ENCODE data around the gene MGAT5B. TPM values are rescaled to one million over a fixed set of nuclear protein-coding genes. Genes with fewer than 3 reads are reported as not detected.
"Not testable (repeated sequence)": the region's sequence is repeated elsewhere in the genome, so short reads cannot be mapped to it uniquely, and the experiment has no call there.

Gene MGAT5B
- total and polyA plus RNA-seq, 4 donors, result 0.28 to 0.67 (median 0.46) TPM

GRCh38 chr17:76974721-76975120 is 106.5 kb downstream of the MGAT5B start:
- Histone ChIP-seq H3K27ac (ENCODE audit: low read depth in 1 of 2, low read length in 1 of 2) (no peak overlapping the region), H3K4me3 (no peak overlapping the region), H3K4me1 (ENCODE audit: control insufficient read depth in 5 of 5, insufficient read depth in 5 of 5, low read length in 5 of 5) (peaks cover 0 to 4% (median 0%) of the 10 kb centered on the region in 5 donors), H3K36me3 (ENCODE audit: control insufficient read depth in 4 of 4, insufficient read depth in 4 of 4, low read length in 4 of 4) (no peaks in the 10 kb centered on the region), H3K9me3 (ENCODE audit: control insufficient read depth in 4 of 4, insufficient read depth in 3 of 4, low read length in 3 of 4) (peaks cover 0 to 15% (median 3%) of the 10 kb centered on the region in 4 donors), H3K9ac (ENCODE audit: insufficient read depth in 1 of 2, low read length in 2 of 2) (no peak overlapping the region), H3K27me3 (ENCODE audit: control insufficient read depth in 3 of 3, insufficient read depth in 3 of 3, low read length in 2 of 3) (peaks cover 0 to 3% (median 0%) of the 10 kb centered on the region in 3 donors)
- TF ChIP-seq, protein P1, sequence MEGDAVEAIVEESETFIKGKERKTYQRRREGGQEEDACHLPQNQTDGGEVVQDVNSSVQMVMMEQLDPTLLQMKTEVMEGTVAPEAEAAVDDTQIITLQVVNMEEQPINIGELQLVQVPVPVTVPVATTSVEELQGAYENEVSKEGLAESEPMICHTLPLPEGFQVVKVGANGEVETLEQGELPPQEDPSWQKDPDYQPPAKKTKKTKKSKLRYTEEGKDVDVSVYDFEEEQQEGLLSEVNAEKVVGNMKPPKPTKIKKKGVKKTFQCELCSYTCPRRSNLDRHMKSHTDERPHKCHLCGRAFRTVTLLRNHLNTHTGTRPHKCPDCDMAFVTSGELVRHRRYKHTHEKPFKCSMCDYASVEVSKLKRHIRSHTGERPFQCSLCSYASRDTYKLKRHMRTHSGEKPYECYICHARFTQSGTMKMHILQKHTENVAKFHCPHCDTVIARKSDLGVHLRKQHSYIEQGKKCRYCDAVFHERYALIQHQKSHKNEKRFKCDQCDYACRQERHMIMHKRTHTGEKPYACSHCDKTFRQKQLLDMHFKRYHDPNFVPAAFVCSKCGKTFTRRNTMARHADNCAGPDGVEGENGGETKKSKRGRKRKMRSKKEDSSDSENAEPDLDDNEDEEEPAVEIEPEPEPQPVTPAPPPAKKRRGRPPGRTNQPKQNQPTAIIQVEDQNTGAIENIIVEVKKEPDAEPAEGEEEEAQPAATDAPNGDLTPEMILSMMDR (IDR thresholded peaks at IDR 0.05; ENCODE audit: control extremely low read depth, extremely low read depth), result no peak
- DNase-seq (no peak), ATAC-seq (ENCODE audit: insufficient read depth, low FRiP score) (no peak)
- 90 to 100% methylated on average over 3 of the region's 3 CpGs for WGBS, 2 donors

DNA sequence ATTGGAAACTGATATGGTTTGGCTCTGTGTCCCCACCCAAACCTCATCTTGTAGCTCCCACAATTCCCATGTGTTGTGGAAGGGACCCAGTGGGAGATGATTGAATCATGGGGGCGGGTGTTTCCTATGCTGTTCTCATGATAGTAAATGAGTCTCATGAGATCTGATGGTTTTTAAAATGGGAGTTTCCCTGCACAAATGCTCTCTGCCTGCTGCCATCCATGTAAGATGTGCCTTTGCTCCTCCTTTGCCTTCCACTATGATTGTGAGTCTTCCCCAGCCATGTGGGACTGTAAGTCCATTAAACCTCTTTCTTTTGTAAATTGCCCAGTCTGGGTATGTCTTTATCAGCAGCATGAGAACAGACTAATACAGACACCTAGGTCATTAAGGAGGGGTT is 109.8 kb downstream of the MGAT5B start:
- H3K36me3 ChIP-seq (ENCODE audit: control insufficient read depth in 4 of 4, insufficient read depth in 4 of 4, low read length in 4 of 4); H3K27me3 ChIP-seq (ENCODE audit: control insufficient read depth in 3 of 3, insufficient read depth in 3 of 3, low read length in 2 of 3); H3K4me3 ChIP-seq; DNase-seq; H3K9ac ChIP-seq (ENCODE audit: insufficient read depth in 1 of 2, low read length in 2 of 2); ATAC-seq (ENCODE audit: insufficient read depth, low FRiP score); H3K4me1 ChIP-seq (ENCODE audit: control insufficient read depth in 5 of 5, insufficient read depth in 5 of 5, low read length in 5 of 5); H3K27ac ChIP-seq (ENCODE audit: low read depth in 1 of 2, low read length in 1 of 2): not testable (repeated sequence)
- peaks cover 0 to 15% (median 3%) of the 10 kb centered on the region in 4 donors for H3K9me3 ChIP-seq (ENCODE audit: control insufficient read depth in 4 of 4, insufficient read depth in 3 of 4, low read length in 3 of 4)
- 89 to 93% methylated on average over 1 of the region's 1 CpG for WGBS, 2 donors

DNA sequence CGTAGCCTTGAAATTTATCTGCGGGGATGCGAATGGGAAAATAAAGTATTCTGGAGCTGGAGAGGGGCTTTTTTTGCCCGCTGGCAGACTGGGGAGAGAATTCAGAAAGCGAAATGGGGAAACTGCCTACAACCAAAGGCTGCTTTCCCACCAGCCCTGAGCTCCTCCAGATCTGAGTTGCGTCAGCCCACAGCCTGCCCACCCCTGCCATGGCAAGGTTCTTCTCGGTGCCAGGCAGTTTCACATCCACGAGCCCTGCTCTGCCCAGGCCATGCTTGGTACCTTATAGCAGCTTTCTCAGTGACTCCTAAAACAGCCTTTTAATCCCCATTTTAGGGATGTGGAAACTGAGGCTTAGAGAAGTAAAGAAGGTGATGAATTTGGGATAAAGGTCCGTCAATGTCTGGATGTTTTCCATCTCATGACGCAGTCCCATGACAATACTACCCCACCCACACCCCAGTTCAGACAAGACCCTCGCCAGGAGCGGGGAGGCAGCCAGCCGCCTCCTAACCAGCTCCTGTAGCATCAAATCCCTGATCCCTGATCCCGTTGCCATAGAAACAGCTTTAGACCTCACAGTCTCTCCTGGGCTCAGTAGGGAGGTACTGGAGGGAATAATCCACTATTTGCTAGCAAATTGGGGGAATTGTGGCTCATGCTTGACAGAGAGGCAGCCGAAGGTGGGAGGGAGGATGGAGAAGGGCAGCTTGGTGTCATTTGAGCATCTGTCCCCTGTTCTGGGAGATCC is 113.5 kb downstream of the MGAT5B start:
- Histone ChIP-seq H3K4me1 (ENCODE audit: control insufficient read depth in 5 of 5, insufficient read depth in 5 of 5, low read length in 5 of 5) (peaks cover 0 to 8% (median 0%) of the 10 kb centered on the region in 5 donors), H3K36me3 (ENCODE audit: control insufficient read depth in 4 of 4, insufficient read depth in 4 of 4, low read length in 4 of 4) (no peaks in the 10 kb centered on the region), H3K27ac (ENCODE audit: low read depth in 1 of 2, low read length in 1 of 2) (no peak overlapping the region), H3K9me3 (ENCODE audit: control insufficient read depth in 4 of 4, insufficient read depth in 3 of 4, low read length in 3 of 4) (peaks cover 0 to 7% (median 3%) of the 10 kb centered on the region in 4 donors), H3K4me3 (no peak overlapping the region), H3K27me3 (ENCODE audit: control insufficient read depth in 3 of 3, insufficient read depth in 3 of 3, low read length in 2 of 3) (no peaks in the 10 kb centered on the region), H3K9ac (ENCODE audit: insufficient read depth in 1 of 2, low read length in 2 of 2) (no peak overlapping the region)
- WGBS, 2 donors, result 82 to 89% methylated on average over 15 of the region's 15 CpGs
- no peak for ATAC-seq (ENCODE audit: insufficient read depth, low FRiP score)
- no peak for DNase-seq
- TF ChIP-seq, protein P1 (IDR thresholded peaks at IDR 0.05; ENCODE audit: control extremely low read depth, extremely low read depth), result no peak

- 81 to 82% methylated on average over 10 of the region's 10 CpGs for WGBS, 2 donors
- H3K27me3 ChIP-seq (ENCODE audit: control insufficient read depth in 3 of 3, insufficient read depth in 3 of 3, low read length in 2 of 3), result no peaks in the 10 kb centered on the region
- ATAC-seq (ENCODE audit: insufficient read depth, low FRiP score) (no peak), DNase-seq (no peak)
- peaks cover 0 to 11% (median 0%) of the 10 kb centered on the region in 5 donors for H3K4me1 ChIP-seq (ENCODE audit: control insufficient read depth in 5 of 5, insufficient read depth in 5 of 5, low read length in 5 of 5)
- TF ChIP-seq, protein P1 (IDR thresholded peaks at IDR 0.05; ENCODE audit: control extremely low read depth, extremely low read depth), result no peak
- no peak overlapping the region for H3K27ac ChIP-seq (ENCODE audit: low read depth in 1 of 2, low read length in 1 of 2)
- no peak overlapping the region for H3K9ac ChIP-seq (ENCODE audit: insufficient read depth in 1 of 2, low read length in 2 of 2)
- no peaks in the 10 kb centered on the region for H3K36me3 ChIP-seq (ENCODE audit: control insufficient read depth in 4 of 4, insufficient read depth in 4 of 4, low read length in 4 of 4)
- peaks cover 0 to 6% (median under 1%) of the 10 kb centered on the region in 4 donors for H3K9me3 ChIP-seq (ENCODE audit: control insufficient read depth in 4 of 4, insufficient read depth in 3 of 4, low read length in 3 of 4)
- no peak overlapping the region for H3K4me3 ChIP-seq
Observed at GRCh38 chr17:76982408-76983074, 114.3 kb downstream of the MGAT5B start.
